SU-DHL-6 (cell line): ENCODE results near the gene SLC6A13.

ENCODE experiments used
- EZH2phosphoT487 ChIP-seq: fragments of 200-600 bp; sonication (generic), shearing (Covaris generic); conservative IDR thresholded peaks from 2 replicates; pipeline ENCODE4 v1.6.1; 2018; ENCODE audit warnings: mild to moderate bottlenecking, antibody characterized with exemption, low read length, moderate library complexity, mixed read lengths
- TF ChIP-seq, protein P1 (sequence below): fragments of 200-600 bp; sonication (generic); IDR thresholded peaks from one replicate; pipeline ENCODE4 v1.5.1; 2017; ENCODE audit warnings: antibody characterized with exemption, mild to moderate bottlenecking, low read length, moderate library complexity; ENCODE audit not compliant: insufficient read depth, poor library complexity, severe bottlenecking

DNA sequence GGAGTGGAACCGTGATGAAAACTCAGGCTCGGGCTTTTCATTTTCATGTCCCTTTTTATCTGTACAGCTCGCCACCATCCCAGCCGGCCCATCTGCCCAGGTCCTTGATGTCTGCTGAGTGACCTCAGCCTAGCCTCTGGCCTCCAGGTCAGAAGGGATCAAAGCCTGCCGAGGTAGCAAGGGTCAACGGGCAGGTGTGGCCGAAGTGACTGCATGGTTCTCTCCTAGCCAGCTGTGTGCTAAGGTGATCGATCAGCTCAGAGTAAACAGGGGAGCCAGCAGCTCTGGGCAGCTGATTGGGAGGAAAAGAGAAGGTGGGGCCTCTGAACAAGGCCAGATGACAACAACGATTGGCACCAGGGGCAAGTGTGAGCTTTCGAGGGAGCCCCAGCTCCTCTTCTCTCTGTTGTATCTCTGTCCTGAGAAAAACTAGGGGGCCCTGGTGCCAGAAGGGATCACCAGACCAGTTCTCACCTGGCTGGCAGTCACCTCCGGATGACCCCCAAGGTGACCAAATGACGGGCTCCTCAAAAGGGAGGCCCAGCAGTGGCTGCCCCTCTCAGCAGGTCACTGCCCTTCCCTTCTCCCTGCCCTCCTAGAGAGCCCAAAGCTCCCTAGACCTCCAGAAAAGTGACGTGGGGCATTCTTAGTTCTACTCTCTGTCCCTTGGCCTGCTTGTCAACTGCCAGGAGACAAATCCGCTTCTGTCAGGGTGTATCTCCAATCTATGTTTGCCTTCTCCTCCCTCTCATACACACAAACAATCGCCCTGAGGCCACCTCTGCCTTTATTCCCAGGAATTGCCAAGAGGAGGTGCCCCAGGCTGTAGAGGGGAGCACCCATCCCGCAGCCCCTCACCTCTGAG, 52.1 kb downstream of the SLC6A13 start:
- TF ChIP-seq, protein P1, sequence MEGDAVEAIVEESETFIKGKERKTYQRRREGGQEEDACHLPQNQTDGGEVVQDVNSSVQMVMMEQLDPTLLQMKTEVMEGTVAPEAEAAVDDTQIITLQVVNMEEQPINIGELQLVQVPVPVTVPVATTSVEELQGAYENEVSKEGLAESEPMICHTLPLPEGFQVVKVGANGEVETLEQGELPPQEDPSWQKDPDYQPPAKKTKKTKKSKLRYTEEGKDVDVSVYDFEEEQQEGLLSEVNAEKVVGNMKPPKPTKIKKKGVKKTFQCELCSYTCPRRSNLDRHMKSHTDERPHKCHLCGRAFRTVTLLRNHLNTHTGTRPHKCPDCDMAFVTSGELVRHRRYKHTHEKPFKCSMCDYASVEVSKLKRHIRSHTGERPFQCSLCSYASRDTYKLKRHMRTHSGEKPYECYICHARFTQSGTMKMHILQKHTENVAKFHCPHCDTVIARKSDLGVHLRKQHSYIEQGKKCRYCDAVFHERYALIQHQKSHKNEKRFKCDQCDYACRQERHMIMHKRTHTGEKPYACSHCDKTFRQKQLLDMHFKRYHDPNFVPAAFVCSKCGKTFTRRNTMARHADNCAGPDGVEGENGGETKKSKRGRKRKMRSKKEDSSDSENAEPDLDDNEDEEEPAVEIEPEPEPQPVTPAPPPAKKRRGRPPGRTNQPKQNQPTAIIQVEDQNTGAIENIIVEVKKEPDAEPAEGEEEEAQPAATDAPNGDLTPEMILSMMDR = no peak
- no peak for TF ChIP-seq EZH2phosphoT487
